Stomach (tissue), 4 donors: Measurements from ENCODE around the gene DOP1B.

Experiments used
- EP300 ChIP-seq: sonication (generic); formaldehyde crosslinking; IDR thresholded peaks from one replicate; pipeline ENCODE4 v1.6.1; 2017; ENCODE audit warnings: antibody characterized with exemption
- POLR2A ChIP-seq, 4 donors: fragments of 450-650 bp; IDR thresholded peaks; one replicate each; pipeline ENCODE4 v1.6.1; 2016; ENCODE audit warnings: antibody characterized with exemption in 4 of 4, control low read depth in 2 of 4, mild to moderate bottlenecking in 1 of 4, moderate library complexity in 1 of 4
- POLR2AphosphoS5 ChIP-seq, 3 donors: sonication (generic); formaldehyde crosslinking; IDR thresholded peaks; one replicate each; pipeline ENCODE4 v1.6.1; 2016; ENCODE audit warnings: antibody characterized with exemption in 3 of 3
- TF ChIP-seq, protein P1 (sequence below), 7 experiments: fragments of 450-650 bp in 4 of 7; fragments of 200-600 bp in 3 of 7; sonication (generic) in 3 of 7; IDR thresholded peaks; one replicate each; pipeline ENCODE4 v1.5.1; 2016 to 2019; ENCODE audit warnings: antibody characterized with exemption in 7 of 7, control low read depth in 2 of 7, mild to moderate bottlenecking in 1 of 7

DNA sequence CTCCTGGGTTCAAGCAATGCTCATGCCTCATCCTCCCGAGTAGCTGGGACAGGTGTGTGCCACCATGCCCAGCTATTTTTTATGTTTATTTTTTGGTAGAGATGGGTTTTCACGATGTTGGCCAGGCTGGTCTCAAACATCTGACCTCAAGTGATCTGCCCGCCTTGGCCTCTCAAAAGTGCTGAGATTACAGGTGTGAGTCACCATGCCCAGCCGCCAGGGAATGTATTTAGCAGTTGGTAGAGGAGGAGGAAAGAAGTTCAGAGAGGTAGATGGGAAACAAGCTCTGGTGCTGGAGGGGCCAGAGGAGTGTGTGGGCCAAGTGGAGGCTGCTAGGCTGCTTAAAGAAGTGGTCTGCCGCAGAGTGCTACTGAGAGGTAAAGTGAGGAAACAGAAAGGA lies 6.0 kb downstream of the DOP1B start:
- TF ChIP-seq, protein P1, sequence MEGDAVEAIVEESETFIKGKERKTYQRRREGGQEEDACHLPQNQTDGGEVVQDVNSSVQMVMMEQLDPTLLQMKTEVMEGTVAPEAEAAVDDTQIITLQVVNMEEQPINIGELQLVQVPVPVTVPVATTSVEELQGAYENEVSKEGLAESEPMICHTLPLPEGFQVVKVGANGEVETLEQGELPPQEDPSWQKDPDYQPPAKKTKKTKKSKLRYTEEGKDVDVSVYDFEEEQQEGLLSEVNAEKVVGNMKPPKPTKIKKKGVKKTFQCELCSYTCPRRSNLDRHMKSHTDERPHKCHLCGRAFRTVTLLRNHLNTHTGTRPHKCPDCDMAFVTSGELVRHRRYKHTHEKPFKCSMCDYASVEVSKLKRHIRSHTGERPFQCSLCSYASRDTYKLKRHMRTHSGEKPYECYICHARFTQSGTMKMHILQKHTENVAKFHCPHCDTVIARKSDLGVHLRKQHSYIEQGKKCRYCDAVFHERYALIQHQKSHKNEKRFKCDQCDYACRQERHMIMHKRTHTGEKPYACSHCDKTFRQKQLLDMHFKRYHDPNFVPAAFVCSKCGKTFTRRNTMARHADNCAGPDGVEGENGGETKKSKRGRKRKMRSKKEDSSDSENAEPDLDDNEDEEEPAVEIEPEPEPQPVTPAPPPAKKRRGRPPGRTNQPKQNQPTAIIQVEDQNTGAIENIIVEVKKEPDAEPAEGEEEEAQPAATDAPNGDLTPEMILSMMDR (IDR thresholded peaks at IDR 0.05) = no peak
- TF ChIP-seq POLR2AphosphoS5 (IDR thresholded peaks at IDR 0.05) (peak in 1 of 3 donors; percentile 29), EP300 (no peak), POLR2A (IDR thresholded peaks at IDR 0.05) (no peak)
